GM12878 (cell line): ENCODE results near the gene KISS1. TPM values are rescaled to one million over a fixed set of nuclear protein-coding genes. Genes with fewer than 3 reads are reported as not detected.

ENCODE experiments used
- ATAC-seq: fragments of 200-7000 bp; cut with Tn5 transposase; 3 replicates; pipeline ENCODE4 v1.9.1; 2020; ENCODE audit warnings: mild to moderate bottlenecking, moderate library complexity
- BruUV-seq: library from RNA; stranded (reverse); fragments of 400-500 nt; replicated peaks from 2 replicates; lab custom pipeline; 2021; lab: Mats Ljungman, UMichigan
- CTCF ChIA-PET: fragments of 300-600 bp; sonication (Branson Sonifier 250); formaldehyde crosslinking; extraction: SDS; loops from one replicate; lab custom pipeline; 2021; ENCODE audit warnings: inconsistent platforms; lab: Yijun Ruan, JAX
- POLR2A ChIA-PET: fragments of 350-600 bp; formaldehyde crosslinking; extraction: SDS; loops from one replicate; lab custom pipeline; 2021; ENCODE audit warnings: inconsistent platforms; lab: Charles Lee
- RAD21 ChIA-PET: fragments of 300-600 bp; sonication (Branson Sonifier 250); formaldehyde crosslinking; loops from one replicate; lab custom pipeline; 2023; ENCODE audit warnings: antibody characterized with exemption; ENCODE audit not compliant: unreplicated experiment; lab: Charles Lee
- SMC1A ChIA-PET: fragments of 300-600 bp; sonication (Branson Sonifier 250); formaldehyde crosslinking; loops from one replicate; lab custom pipeline; 2023; ENCODE audit not compliant: unreplicated experiment, uncharacterized antibody; lab: Charles Lee
- DNase-seq: peaks from one replicate; pipeline ENCODE4 v3.0.0-alpha.2; 2011; ENCODE audit warnings: low read depth, low spot score
- FAIRE-seq: peaks from 3 replicates; lab custom pipeline; 2011; peaks lifted over from hg19 to GRCh38; lab: Jason Lieb, UNC
- H2AFZ ChIP-seq: 2 replicates; pipeline ENCODE4 v1.6.0; 2011; ENCODE audit warnings: low read depth, low read length, control low read depth; ENCODE audit not compliant: control insufficient read depth
- H3K27ac ChIP-seq: 2 replicates; pipeline ENCODE4 v1.5.1; 2011; ENCODE audit warnings: control low read depth; ENCODE audit not compliant: control insufficient read depth, insufficient read depth
- H3K27me3 ChIP-seq, 2 experiments: replicated peaks in 1 of 2; 2 replicates each; pipeline versions ENCODE4 v1.6.0 to v1.6.1; 2011; ENCODE audit warnings: low read length in 1 of 2; ENCODE audit not compliant: control insufficient read depth in 2 of 2, insufficient read depth in 2 of 2
- H3K36me3 ChIP-seq, 2 experiments: 2 replicates each; pipeline ENCODE4 v1.5.1; 2011; ENCODE audit warnings: low read length in 1 of 2; ENCODE audit not compliant: control insufficient read depth in 2 of 2, insufficient read depth in 2 of 2
- H3K4me1 ChIP-seq: 2 replicates; pipeline ENCODE4 v1.6.1; 2011; ENCODE audit warnings: mild to moderate bottlenecking, low read length, moderate library complexity, mixed read lengths; ENCODE audit not compliant: control insufficient read depth, insufficient read depth
- H3K4me2 ChIP-seq: 2 replicates; pipeline ENCODE4 v1.6.0; 2011; ENCODE audit warnings: control low read depth; ENCODE audit not compliant: control insufficient read depth, insufficient read depth
- H3K4me3 ChIP-seq: fragments of 200-600 bp; sonication (generic); 2 replicates; pipeline ENCODE4 v1.5.1; 2016
- H3K79me2 ChIP-seq: 2 replicates; pipeline ENCODE4 v1.6.0; 2011; ENCODE audit warnings: low read length; ENCODE audit not compliant: control insufficient read depth, insufficient read depth
- H3K9ac ChIP-seq: 2 replicates; pipeline ENCODE4 v1.8.0; 2011; ENCODE audit warnings: low read length, control low read depth, mixed read lengths; ENCODE audit not compliant: control insufficient read depth, insufficient read depth
- H3K9me3 ChIP-seq: replicated peaks from 3 replicates; pipeline ENCODE4 v1.5.1; 2011; ENCODE audit warnings: mild to moderate bottlenecking, low read length; ENCODE audit not compliant: control insufficient read depth, insufficient read depth
- H4K20me1 ChIP-seq: 2 replicates; pipeline ENCODE4 v1.6.0; 2011; ENCODE audit not compliant: control insufficient read depth, insufficient read depth
- KAT2A ChIP-seq: conservative IDR thresholded peaks from 2 replicates; pipeline ENCODE4 v1.6.1; 2011; ENCODE audit warnings: low read depth, low read length; ENCODE audit not compliant: control insufficient read depth
- NBN ChIP-seq: fragments of 450-650 bp; IDR thresholded peaks from 2 replicates; pipeline ENCODE4 v1.6.1; 2016
- NFIC ChIP-seq: IDR thresholded peaks from 2 replicates; pipeline ENCODE4 v1.6.1; 2012; ENCODE audit warnings: low read depth, mild to moderate bottlenecking, inconsistent platforms, low read length, moderate library complexity
- NFYA ChIP-seq: IDR thresholded peaks from 2 replicates; pipeline ENCODE4 v1.6.1; 2011; ENCODE audit warnings: low read depth, mild to moderate bottlenecking, low read length, improper control_type of control experiment, borderline replicate concordance
- WGBS: methylation state at CpG from one replicate; pipeline ENCODE4 v1.1.6; 2016; ENCODE audit warnings: low lambda C conversion rate; ENCODE audit not compliant: insufficient replicate concordance, insufficient coverage; ENCODE audit errors: missing lambda C conversion rate; 5-methylcytosine and 5-hydroxymethylcytosine counted together
- in situ Hi-C: fragments of 300-500 bp; cut with MboI; formaldehyde crosslinking; loops from 9 replicates; pipeline ENCODE4 v1.14.3; 2018; ENCODE audit warnings: mixed read lengths
- intact Hi-C: fragments of 100-400 bp; cut with micrococcal nuclease; formaldehyde crosslinking; loops from one replicate; pipeline ENCODE4 v1.14.2; 2022; ENCODE audit not compliant: unreplicated experiment
- polyA plus RNA-seq, 11 experiments: library from polyadenylated mRNA; depleted of rRNA in 4 of 11; unstranded in 6 of 11; stranded (reverse) in 5 of 11; fragments of >200 nt; fragmentation: Nextera tagmentation in 4 of 11; fragmentation: Illumina TruSeq in 1 of 11; extraction: Ambion mirVana in 4 of 11; extraction: Trizol in 1 of 11; gene quantifications; 1 replicate in 1 of 11; 2 replicates in 10 of 11; pipeline versions ENCODE4 v1.2.1 to v1.2.3, GENCODE V29; 2011 to 2016; ENCODE audit warnings: inconsistent platforms in 2 of 11, missing spikeins in 2 of 11, low read depth in 1 of 11
- total RNA-seq, 4 experiments: library from RNA; depleted of rRNA in 3 of 4; stranded (reverse); fragments of >200 nt in 3 of 4; fragmentation: Illumina TruSeq in 1 of 4; extraction: Trizol in 1 of 4; gene quantifications; 2 replicates each; pipeline versions ENCODE4 v1.2.1 to v1.2.3, GENCODE V29; 2013 to 2021
- TF ChIP-seq, protein P1 (sequence below): fragments of 450-650 bp; IDR thresholded peaks from 2 replicates; pipeline ENCODE4 v1.6.1; 2017; ENCODE audit warnings: antibody characterized with exemption, mild to moderate bottlenecking, moderate library complexity

KISS1 gene
- total and polyA plus RNA-seq, 10 of the 15 experiments (the other 5 are each of a cell fraction or from before 2014, with no cell fraction given): not detected

DNA sequence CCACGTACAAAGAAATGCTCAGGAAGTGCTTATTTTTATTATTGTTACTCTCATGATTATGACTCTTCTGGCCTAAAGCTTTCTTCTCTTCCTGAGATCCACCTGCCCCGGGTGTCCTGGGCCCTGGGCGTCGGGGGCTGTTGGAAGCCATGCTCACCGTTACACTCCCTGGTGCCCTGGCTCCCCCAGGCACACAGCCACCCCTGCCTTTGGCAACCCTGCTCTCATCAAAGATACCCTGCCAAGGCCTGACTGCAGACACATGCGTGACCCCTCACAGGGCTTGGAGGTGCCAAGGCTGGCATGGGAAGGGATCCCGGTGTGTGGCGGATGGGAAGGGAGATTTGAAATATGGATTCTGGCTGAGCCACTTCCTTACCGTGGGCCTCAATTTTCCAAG, 3.3 kb upstream of the KISS1 start:
- CTCF ChIA-PET: interaction anchor here (1.0 kb wide), 1 partner anchor 199 kb away, joined by 3 read pairs; no protein-coding TSS in a partner anchor
- Histone ChIP-seq H3K27ac (no peak overlapping the region), H4K20me1 (no peaks in the 10 kb centered on the region), H3K9ac (no peak overlapping the region), H3K36me3 (no peaks in the 10 kb centered on the region), H3K9me3 (no peaks in the 10 kb centered on the region), H3K27me3 (peaks cover 0 to 2% of the 10 kb centered on the region in 2 experiments; a peak in 2 of 4 replicates), H3K4me2 (no peak overlapping the region), H2AFZ (no peak overlapping the region), H3K79me2 (no peaks in the 10 kb centered on the region), H3K4me1 (no peaks in the 10 kb centered on the region), H3K4me3 (no peak overlapping the region)
- intact Hi-C loops: no loop called here
- FAIRE-seq: no peak
- RAD21 ChIA-PET: no interaction called here
- WGBS: 28% methylated on average over 9 of the region's 9 CpGs
- POLR2A ChIA-PET: interaction anchor here (0.8 kb wide), 1 partner anchor 24 kb away, joined by 3 read pairs; no protein-coding TSS in a partner anchor
- BruUV-seq: no TSS peak
- SMC1A ChIA-PET: interaction anchor here (1.7 kb wide), 1 partner anchor 37 kb away, joined by 7 read pairs; no protein-coding TSS in a partner anchor
- no peak for ATAC-seq
- in situ Hi-C loops: no loop called here
- DNase-seq: no peak
- TF ChIP-seq NFYA (no peak), NBN (no peak), KAT2A (no peak), NFIC (no peak)
- TF ChIP-seq, protein P1, sequence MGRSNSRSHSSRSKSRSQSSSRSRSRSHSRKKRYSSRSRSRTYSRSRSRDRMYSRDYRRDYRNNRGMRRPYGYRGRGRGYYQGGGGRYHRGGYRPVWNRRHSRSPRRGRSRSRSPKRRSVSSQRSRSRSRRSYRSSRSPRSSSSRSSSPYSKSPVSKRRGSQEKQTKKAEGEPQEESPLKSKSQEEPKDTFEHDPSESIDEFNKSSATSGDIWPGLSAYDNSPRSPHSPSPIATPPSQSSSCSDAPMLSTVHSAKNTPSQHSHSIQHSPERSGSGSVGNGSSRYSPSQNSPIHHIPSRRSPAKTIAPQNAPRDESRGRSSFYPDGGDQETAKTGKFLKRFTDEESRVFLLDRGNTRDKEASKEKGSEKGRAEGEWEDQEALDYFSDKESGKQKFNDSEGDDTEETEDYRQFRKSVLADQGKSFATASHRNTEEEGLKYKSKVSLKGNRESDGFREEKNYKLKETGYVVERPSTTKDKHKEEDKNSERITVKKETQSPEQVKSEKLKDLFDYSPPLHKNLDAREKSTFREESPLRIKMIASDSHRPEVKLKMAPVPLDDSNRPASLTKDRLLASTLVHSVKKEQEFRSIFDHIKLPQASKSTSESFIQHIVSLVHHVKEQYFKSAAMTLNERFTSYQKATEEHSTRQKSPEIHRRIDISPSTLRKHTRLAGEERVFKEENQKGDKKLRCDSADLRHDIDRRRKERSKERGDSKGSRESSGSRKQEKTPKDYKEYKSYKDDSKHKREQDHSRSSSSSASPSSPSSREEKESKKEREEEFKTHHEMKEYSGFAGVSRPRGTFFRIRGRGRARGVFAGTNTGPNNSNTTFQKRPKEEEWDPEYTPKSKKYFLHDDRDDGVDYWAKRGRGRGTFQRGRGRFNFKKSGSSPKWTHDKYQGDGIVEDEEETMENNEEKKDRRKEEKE: no peak
